Breast epithelium (tissue), 3 donors: ENCODE results near the gene NOS1AP.

Experiments used
- POLR2A ChIP-seq: fragments of 450-650 bp; IDR thresholded peaks from one replicate; pipeline ENCODE4 v1.6.1; 2016; ENCODE audit warnings: antibody characterized with exemption, mild to moderate bottlenecking, moderate library complexity
- TF ChIP-seq, protein P1 (sequence below), 3 donors: fragments of 450-650 bp; IDR thresholded peaks; one replicate each; pipeline ENCODE4 v1.5.1; 2016 to 2017; ENCODE audit warnings: antibody characterized with exemption in 3 of 3, mild to moderate bottlenecking in 3 of 3, moderate library complexity in 3 of 3

DNA sequence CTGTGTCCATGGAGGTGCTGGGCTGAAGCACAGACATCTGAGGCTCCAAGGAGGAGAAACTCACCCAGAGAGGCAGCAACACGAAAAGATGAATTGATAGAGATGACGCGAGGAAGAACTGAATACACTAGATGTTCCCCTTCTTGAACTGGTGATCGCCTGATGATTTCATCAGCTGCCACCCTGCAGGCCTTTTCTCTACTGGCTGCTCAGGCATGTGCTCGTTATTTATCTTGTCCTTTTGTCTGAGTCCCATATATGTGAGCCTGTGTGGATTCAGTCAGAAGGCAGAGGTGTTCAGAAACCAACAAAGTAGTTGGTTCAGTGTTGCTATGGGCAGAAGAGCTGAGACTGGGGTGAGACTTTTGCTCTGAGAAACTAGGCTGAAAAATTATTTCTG is 202.9 kb downstream of the NOS1AP start:
- TF ChIP-seq POLR2A = no peak
- TF ChIP-seq, protein P1, sequence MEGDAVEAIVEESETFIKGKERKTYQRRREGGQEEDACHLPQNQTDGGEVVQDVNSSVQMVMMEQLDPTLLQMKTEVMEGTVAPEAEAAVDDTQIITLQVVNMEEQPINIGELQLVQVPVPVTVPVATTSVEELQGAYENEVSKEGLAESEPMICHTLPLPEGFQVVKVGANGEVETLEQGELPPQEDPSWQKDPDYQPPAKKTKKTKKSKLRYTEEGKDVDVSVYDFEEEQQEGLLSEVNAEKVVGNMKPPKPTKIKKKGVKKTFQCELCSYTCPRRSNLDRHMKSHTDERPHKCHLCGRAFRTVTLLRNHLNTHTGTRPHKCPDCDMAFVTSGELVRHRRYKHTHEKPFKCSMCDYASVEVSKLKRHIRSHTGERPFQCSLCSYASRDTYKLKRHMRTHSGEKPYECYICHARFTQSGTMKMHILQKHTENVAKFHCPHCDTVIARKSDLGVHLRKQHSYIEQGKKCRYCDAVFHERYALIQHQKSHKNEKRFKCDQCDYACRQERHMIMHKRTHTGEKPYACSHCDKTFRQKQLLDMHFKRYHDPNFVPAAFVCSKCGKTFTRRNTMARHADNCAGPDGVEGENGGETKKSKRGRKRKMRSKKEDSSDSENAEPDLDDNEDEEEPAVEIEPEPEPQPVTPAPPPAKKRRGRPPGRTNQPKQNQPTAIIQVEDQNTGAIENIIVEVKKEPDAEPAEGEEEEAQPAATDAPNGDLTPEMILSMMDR (IDR thresholded peaks at IDR 0.05) = no peak
